Esophagus muscularis mucosa (tissue), 3 donors: ENCODE results near the gene MRM2.

Experiments used
- CTCF ChIP-seq, 3 experiments: fragments of 200-600 bp in 2 of 3; fragments of 450-650 bp in 1 of 3; sonication (generic) in 2 of 3; IDR thresholded peaks; one replicate each; pipeline ENCODE4 v1.5.1; 2017 to 2019; ENCODE audit warnings: antibody characterized with exemption in 3 of 3, mild to moderate bottlenecking in 2 of 3, moderate library complexity in 1 of 3
- EP300 ChIP-seq: sonication (generic); formaldehyde crosslinking; IDR thresholded peaks from one replicate; pipeline ENCODE4 v1.6.1; 2017; ENCODE audit warnings: antibody characterized with exemption

DNA sequence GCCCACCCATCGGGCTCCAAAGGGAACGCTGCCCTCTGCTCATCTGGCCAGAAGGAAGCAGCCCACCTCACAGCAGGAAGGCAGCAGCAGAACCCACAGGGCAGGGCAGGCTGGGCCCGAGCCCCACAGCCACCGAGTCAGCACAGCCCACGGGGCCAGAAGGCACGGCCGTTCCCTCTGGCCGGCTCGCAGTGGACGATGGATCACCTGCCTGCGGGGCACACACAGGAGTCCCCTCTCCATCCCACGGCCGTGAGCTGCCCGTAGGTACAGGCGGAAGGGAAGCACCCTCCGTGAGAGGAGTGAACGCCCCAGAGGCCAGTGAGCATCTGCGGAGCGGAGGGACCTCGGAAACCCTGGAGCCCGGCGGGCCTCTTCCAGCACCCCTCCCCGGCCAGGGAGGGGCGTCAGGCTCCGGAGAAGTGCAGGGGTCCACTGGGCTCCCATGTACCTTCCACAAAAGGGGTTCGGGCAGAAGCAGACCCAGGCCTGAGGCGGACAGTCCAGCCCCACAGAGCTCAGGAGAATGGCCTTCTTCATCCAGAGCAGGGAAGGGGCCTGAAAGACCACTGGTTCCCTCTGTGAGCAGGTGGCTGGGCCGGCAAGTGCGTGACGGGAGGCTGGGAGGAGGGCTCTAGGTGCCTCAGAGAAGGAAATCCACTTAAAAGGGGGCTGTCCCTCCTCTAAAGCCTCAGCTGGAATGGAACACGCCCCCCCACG, 11.7 kb upstream of the MRM2 start:
- TF ChIP-seq CTCF (IDR thresholded peaks at IDR 0.05) (no peak), EP300 (no peak)
